PC-9 (cell line): ENCODE results near the gene NFATC1. TPM values are rescaled to one million over a fixed set of nuclear protein-coding genes. Genes with fewer than 3 reads are reported as not detected.

Experiments
- BruUV-seq: library from RNA; stranded (reverse); fragments of 400-500 nt; replicated peaks from 2 replicates; lab custom pipeline; 2021; lab: Mats Ljungman, UMichigan
- CTCF ChIA-PET: fragments of 300-600 bp; sonication (Branson Sonifier 250); formaldehyde crosslinking; loops from one replicate; lab custom pipeline; 2022; ENCODE audit warnings: antibody characterized with exemption; lab: Charles Lee
- POLR2A ChIA-PET: fragments of 300-600 bp; sonication (Branson Sonifier 250); formaldehyde crosslinking; loops from one replicate; lab custom pipeline; 2022; ENCODE audit warnings: antibody characterized with exemption; ENCODE audit not compliant: unreplicated experiment; lab: Charles Lee
- DNase-seq, 2 experiments: peaks; one replicate each; pipeline versions ENCODE4 v3.0.0 to v3.0.0-alpha.2; 2015 to 2022; ENCODE audit warnings: mixed read lengths in 1 of 2
- H2AFZ ChIP-seq: fragments of 200-600 bp; sonication (generic); 2 replicates; pipeline ENCODE4 v1.8.1; 2017; ENCODE audit warnings: antibody characterized with exemption
- H3F3A ChIP-seq: fragments of 200-600 bp; sonication (generic); 2 replicates; pipeline ENCODE4 v1.8.1; 2017; ENCODE audit warnings: antibody characterized with exemption, mild to moderate bottlenecking, low read depth; ENCODE audit not compliant: insufficient read depth
- H3K27ac ChIP-seq: fragments of 200-600 bp; sonication (generic); 2 replicates; pipeline ENCODE4 v1.6.1; 2016; ENCODE audit warnings: mixed run types
- H3K27me3 ChIP-seq: fragments of 200-600 bp; sonication (generic); 2 replicates; pipeline ENCODE4 v1.6.1; 2016; ENCODE audit warnings: low read depth, mixed run types; ENCODE audit not compliant: insufficient read depth
- H3K36me3 ChIP-seq: fragments of 200-600 bp; sonication (generic); 2 replicates; pipeline ENCODE4 v1.6.1; 2016; ENCODE audit warnings: low read depth, mixed run types
- H3K4me1 ChIP-seq: fragments of 200-600 bp; sonication (generic); replicated peaks from 2 replicates; pipeline ENCODE4 v1.6.1; 2016; ENCODE audit warnings: mixed run types; ENCODE audit not compliant: insufficient read depth
- H3K4me2 ChIP-seq: fragments of 200-600 bp; sonication (generic); 2 replicates; pipeline ENCODE4 v1.6.1; 2017; ENCODE audit warnings: mixed run types
- H3K4me3 ChIP-seq: fragments of 200-600 bp; sonication (generic); 2 replicates; pipeline ENCODE4 v1.6.1; 2016; ENCODE audit warnings: mixed run types
- H3K79me2 ChIP-seq: fragments of 200-600 bp; sonication (generic); 2 replicates; pipeline ENCODE4 v1.6.1; 2017; ENCODE audit warnings: low read depth, mixed run types
- H3K9me2 ChIP-seq: fragments of 200-600 bp; sonication (generic); 2 replicates; pipeline ENCODE4 v1.8.1; 2017; ENCODE audit warnings: mild to moderate bottlenecking; ENCODE audit not compliant: insufficient read depth
- H3K9me3 ChIP-seq: fragments of 200-600 bp; sonication (generic); 2 replicates; pipeline ENCODE4 v1.8.1; 2016; ENCODE audit warnings: low read depth; ENCODE audit not compliant: insufficient read depth
- H4K20me1 ChIP-seq: fragments of 200-600 bp; sonication (generic); 2 replicates; pipeline ENCODE4 v1.8.1; 2017; ENCODE audit not compliant: insufficient read depth
- EZH2 ChIP-seq: fragments of 200-600 bp; sonication (generic); IDR thresholded peaks from 2 replicates; pipeline ENCODE4 v1.8.0; 2017; ENCODE audit warnings: antibody characterized with exemption, low read depth
- intact Hi-C: fragments of 100-400 bp; cut with micrococcal nuclease; formaldehyde crosslinking; loops from one replicate; pipeline ENCODE4 v1.10.0; 2022; ENCODE audit not compliant: unreplicated experiment
- total RNA-seq: library from RNA; stranded (reverse); gene quantifications from 2 replicates; pipeline ENCODE4 v1.2.3, GENCODE V29; 2021
- TF ChIP-seq, protein P1 (sequence below): fragments of 200-600 bp; sonication (generic); conservative IDR thresholded peaks from 2 replicates; pipeline ENCODE4 v1.6.1; 2017; ENCODE audit warnings: mixed run types, antibody characterized with exemption, mild to moderate bottlenecking, moderate library complexity

Gene NFATC1
- total RNA-seq, 1 experiment from 2014 or later = 2.6 TPM

DNA sequence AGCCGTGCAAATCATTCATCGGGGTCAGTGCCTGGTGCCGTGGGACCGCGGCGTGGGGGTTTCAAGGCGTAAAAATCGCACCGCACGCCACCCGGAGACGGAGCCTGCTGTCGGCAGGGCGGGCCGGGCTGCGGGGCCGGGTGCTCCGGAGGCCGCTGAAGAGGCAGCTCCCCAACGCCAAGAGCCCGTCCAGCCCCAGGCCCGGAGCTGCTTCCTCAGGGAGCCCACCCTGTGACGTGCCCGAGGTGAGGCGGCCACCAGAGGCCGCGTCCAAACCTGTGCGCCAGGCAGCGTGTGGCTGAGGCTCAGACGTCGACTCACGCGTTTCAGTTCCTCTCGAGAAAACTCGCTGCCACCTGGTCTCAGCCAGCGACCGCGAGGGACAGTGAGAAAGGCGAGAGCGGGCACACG is 98.1 kb downstream of the NFATC1 start:
- Histone ChIP-seq H3K9me2 (no peaks in the 10 kb centered on the region), H3K79me2 (no peaks in the 10 kb centered on the region), H3K27ac (no peak overlapping the region), H3K4me3 (no peak overlapping the region), H3K4me2 (no peak overlapping the region), H3F3A (no peaks in the 10 kb centered on the region), H2AFZ (no peak overlapping the region), H3K36me3 (no peaks in the 10 kb centered on the region), H3K27me3 (peaks cover 19% of the 10 kb centered on the region), H3K4me1 (no peaks in the 10 kb centered on the region), H3K9me3 (no peaks in the 10 kb centered on the region), H4K20me1 (no peaks in the 10 kb centered on the region; the same call in 1 of the 2 replicates)
- intact Hi-C loops = no loop called here
- BruUV-seq = no TSS peak
- DNase-seq = no peak
- CTCF ChIA-PET = no interaction called here
- TF ChIP-seq EZH2 = no peak
- TF ChIP-seq, protein P1, sequence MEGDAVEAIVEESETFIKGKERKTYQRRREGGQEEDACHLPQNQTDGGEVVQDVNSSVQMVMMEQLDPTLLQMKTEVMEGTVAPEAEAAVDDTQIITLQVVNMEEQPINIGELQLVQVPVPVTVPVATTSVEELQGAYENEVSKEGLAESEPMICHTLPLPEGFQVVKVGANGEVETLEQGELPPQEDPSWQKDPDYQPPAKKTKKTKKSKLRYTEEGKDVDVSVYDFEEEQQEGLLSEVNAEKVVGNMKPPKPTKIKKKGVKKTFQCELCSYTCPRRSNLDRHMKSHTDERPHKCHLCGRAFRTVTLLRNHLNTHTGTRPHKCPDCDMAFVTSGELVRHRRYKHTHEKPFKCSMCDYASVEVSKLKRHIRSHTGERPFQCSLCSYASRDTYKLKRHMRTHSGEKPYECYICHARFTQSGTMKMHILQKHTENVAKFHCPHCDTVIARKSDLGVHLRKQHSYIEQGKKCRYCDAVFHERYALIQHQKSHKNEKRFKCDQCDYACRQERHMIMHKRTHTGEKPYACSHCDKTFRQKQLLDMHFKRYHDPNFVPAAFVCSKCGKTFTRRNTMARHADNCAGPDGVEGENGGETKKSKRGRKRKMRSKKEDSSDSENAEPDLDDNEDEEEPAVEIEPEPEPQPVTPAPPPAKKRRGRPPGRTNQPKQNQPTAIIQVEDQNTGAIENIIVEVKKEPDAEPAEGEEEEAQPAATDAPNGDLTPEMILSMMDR = no peak
- POLR2A ChIA-PET = no interaction called here

- no peak overlapping the region for H3K4me3 ChIP-seq
- no peak overlapping the region for H3K4me2 ChIP-seq
- no peaks in the 10 kb centered on the region for H3K9me3 ChIP-seq
- H3K9me2 ChIP-seq = no peaks in the 10 kb centered on the region
- no TSS peak for BruUV-seq
- no peaks in the 10 kb centered on the region for H3F3A ChIP-seq
- H4K20me1 ChIP-seq = no peaks in the 10 kb centered on the region; the same call in 1 of the 2 replicates
- H3K27me3 ChIP-seq = peaks cover 13% of the 10 kb centered on the region
- ChIA-PET CTCF (no interaction called here), POLR2A (no interaction called here)
- DNase-seq = no peak
- intact Hi-C loops = no loop called here
- no peak overlapping the region for H3K27ac ChIP-seq
- no peak for TF ChIP-seq EZH2
- TF ChIP-seq, protein P1 = no peak
- H2AFZ ChIP-seq = no peak overlapping the region
- no peaks in the 10 kb centered on the region for H3K4me1 ChIP-seq
- H3K79me2 ChIP-seq = no peaks in the 10 kb centered on the region
- no peaks in the 10 kb centered on the region for H3K36me3 ChIP-seq
These were observed 99.2 kb downstream of the NFATC1 start for GRCh38 chr18:79494936-79495335.

GRCh38 chr18:79495591-79496071 is 99.9 kb downstream of the NFATC1 start:
- Histone ChIP-seq H3K4me2 (no peak overlapping the region), H3K36me3 (no peaks in the 10 kb centered on the region), H3K4me3 (no peak overlapping the region), H3K9me3 (no peaks in the 10 kb centered on the region), H3K27me3 (peaks cover 8% of the 10 kb centered on the region), H3K27ac (no peak overlapping the region), H2AFZ (no peak overlapping the region), H3K4me1 (no peaks in the 10 kb centered on the region), H3K9me2 (no peaks in the 10 kb centered on the region), H4K20me1 (no peaks in the 10 kb centered on the region; the same call in 1 of the 2 replicates), H3F3A (no peaks in the 10 kb centered on the region), H3K79me2 (no peaks in the 10 kb centered on the region)
- no peak for DNase-seq
- intact Hi-C loops = no loop called here
- CTCF ChIA-PET = no interaction called here
- POLR2A ChIA-PET = no interaction called here
- no TSS peak for BruUV-seq
- no peak for TF ChIP-seq EZH2
- TF ChIP-seq, protein P1 = no peak
